PC-3 (cell line): ENCODE data around the gene TWNK. TPM values are rescaled to one million over a fixed set of nuclear protein-coding genes. Genes with fewer than 3 reads are reported as not detected.

Experiments
- ATAC-seq: fragments of 200-7000 bp; cut with Tn5 transposase; 2 replicates; pipeline ENCODE4 v1.9.1; 2020; ENCODE audit warnings: mild to moderate bottlenecking, moderate library complexity
- BruUV-seq: library from RNA; stranded (reverse); fragments of 400-500 nt; replicated peaks from 2 replicates; lab custom pipeline; 2021; lab: Mats Ljungman, UMichigan
- CTCF ChIA-PET: fragments of 300-600 bp; sonication (Branson Sonifier 250); formaldehyde crosslinking; loops from one replicate; lab custom pipeline; 2022; ENCODE audit warnings: antibody characterized with exemption; lab: Charles Lee
- POLR2A ChIA-PET: fragments of 300-600 bp; sonication (Branson Sonifier 250); formaldehyde crosslinking; loops from one replicate; lab custom pipeline; 2022; ENCODE audit warnings: antibody characterized with exemption; ENCODE audit not compliant: unreplicated experiment; lab: Charles Lee
- DNase-seq: peaks from one replicate; pipeline ENCODE4 v3.0.0-alpha.2; 2015
- H2AFZ ChIP-seq: fragments of 300-600 bp; sonication (generic); 2 replicates; pipeline ENCODE4 v1.6.0; 2016; ENCODE audit warnings: antibody characterized with exemption, low read length
- H3F3A ChIP-seq: fragments of 300-600 bp; sonication (generic); one replicate; pipeline ENCODE4 v1.6.0; 2017; ENCODE audit warnings: antibody characterized with exemption, low read length, control low read depth, mild to moderate bottlenecking; ENCODE audit not compliant: unreplicated experiment
- H3K27ac ChIP-seq: fragments of 300-600 bp; sonication (generic); 2 replicates; pipeline ENCODE4 v1.5.1; 2016; ENCODE audit warnings: mild to moderate bottlenecking, low read length
- H3K27me3 ChIP-seq: fragments of 300-600 bp; sonication (generic); 2 replicates; pipeline ENCODE4 v1.6.1; 2016; ENCODE audit warnings: low read length, mixed read lengths
- H3K36me3 ChIP-seq: fragments of 300-600 bp; sonication (generic); 2 replicates; pipeline ENCODE4 v1.6.1; 2016; ENCODE audit warnings: low read depth, mixed run types, low read length, mixed read lengths
- H3K4me1 ChIP-seq: fragments of 300-600 bp; sonication (generic); 2 replicates; pipeline ENCODE4 v1.5.1; 2016; ENCODE audit warnings: low read length; ENCODE audit not compliant: insufficient read depth
- H3K4me2 ChIP-seq: fragments of 300-600 bp; sonication (generic); 2 replicates; pipeline ENCODE4 v1.6.0; 2016; ENCODE audit warnings: low read length
- H3K4me3 ChIP-seq: fragments of 300-600 bp; sonication (generic); 2 replicates; pipeline ENCODE4 v1.5.1; 2016; ENCODE audit warnings: mild to moderate bottlenecking, low read length, mixed read lengths
- H3K79me2 ChIP-seq: fragments of 300-600 bp; sonication (generic); 2 replicates; pipeline ENCODE4 v1.6.1; 2017; ENCODE audit warnings: low read length, mixed read lengths
- H3K9ac ChIP-seq: fragments of 300-600 bp; sonication (generic); 2 replicates; pipeline ENCODE4 v1.6.0; 2016; ENCODE audit warnings: mild to moderate bottlenecking, low read length
- H3K9me2 ChIP-seq: fragments of 300-600 bp; sonication (generic); replicated peaks from 2 replicates; pipeline ENCODE4 v1.6.1; 2016; ENCODE audit warnings: mixed run types, low read length, mixed read lengths
- H3K9me3 ChIP-seq: fragments of 300-600 bp; sonication (generic); 2 replicates; pipeline ENCODE4 v1.6.1; 2016; ENCODE audit warnings: low read length, mixed read lengths
- H4K20me1 ChIP-seq: fragments of 300-600 bp; sonication (generic); 2 replicates; pipeline ENCODE4 v1.6.1; 2016; ENCODE audit warnings: low read length, mixed read lengths
- CTCF ChIP-seq: fragments of 300-600 bp; sonication (generic); conservative IDR thresholded peaks from 2 replicates; pipeline ENCODE4 v1.5.1; 2017; ENCODE audit warnings: antibody characterized with exemption, low read depth, mild to moderate bottlenecking, low read length
- EZH2 ChIP-seq: fragments of 300-600 bp; sonication (generic); IDR thresholded peaks from one replicate; pipeline ENCODE4 v1.6.1; 2017; ENCODE audit warnings: antibody characterized with exemption, mild to moderate bottlenecking, low read length; ENCODE audit not compliant: unreplicated experiment
- EZH2phosphoT487 ChIP-seq: fragments of 300-600 bp; sonication (generic); IDR thresholded peaks from 2 replicates; pipeline ENCODE4 v1.6.1; 2018; ENCODE audit warnings: mild to moderate bottlenecking, antibody characterized with exemption, low read length, borderline replicate concordance
- intact Hi-C: fragments of 100-400 bp; cut with micrococcal nuclease; formaldehyde crosslinking; loops from 2 replicates; pipeline ENCODE4 v1.9.0; 2023
- total RNA-seq: library from RNA; depleted of rRNA; stranded (reverse); fragments of >200 nt; gene quantifications from 2 replicates; pipeline ENCODE4 v1.2.3, GENCODE V29; 2014

The TWNK gene
- total RNA-seq, 1 experiment from 2014 or later = 7.5 TPM

GRCh38 chr10:100983868-100984671, 3.3 kb upstream of the TWNK start:
- TF ChIP-seq EZH2phosphoT487 (no peak), CTCF (no peak), EZH2 (no peak)
- ATAC-seq (no peak), DNase-seq (no peak)
- Histone ChIP-seq H3F3A (no peaks in the 10 kb centered on the region), H3K4me2 (no peak overlapping the region), H3K9ac (no peak overlapping the region), H3K9me2 (no peaks in the 10 kb centered on the region), H3K4me1 (peaks cover 12% of the 10 kb centered on the region), H2AFZ (no peak overlapping the region), H3K79me2 (peaks cover 34% of the 10 kb centered on the region), H3K4me3 (no peak overlapping the region), H3K27me3 (no peaks in the 10 kb centered on the region), H4K20me1 (peaks cover 3% of the 10 kb centered on the region; the same call in 1 of the 2 replicates), H3K9me3 (no peaks in the 10 kb centered on the region), H3K27ac (no peak overlapping the region), H3K36me3 (no peaks in the 10 kb centered on the region)
- ChIA-PET POLR2A (no interaction called here), CTCF (no interaction called here)
- intact Hi-C loops = no loop called here
- BruUV-seq = no TSS peak

GRCh38 chr10:100984672-100985177, 2.6 kb upstream of the TWNK start:
- Histone ChIP-seq H3F3A (no peaks in the 10 kb centered on the region), H3K4me2 (no peak overlapping the region), H3K9me3 (no peaks in the 10 kb centered on the region), H3K79me2 (peaks cover 41% of the 10 kb centered on the region), H3K4me1 (peaks cover 19% of the 10 kb centered on the region), H3K9me2 (no peaks in the 10 kb centered on the region), H2AFZ (no peak overlapping the region), H4K20me1 (peaks cover 10% of the 10 kb centered on the region), H3K36me3 (peaks cover 4% of the 10 kb centered on the region; the same call in 1 of the 2 replicates), H3K27me3 (no peaks in the 10 kb centered on the region), H3K4me3 (no peak overlapping the region), H3K9ac (no peak overlapping the region), H3K27ac (no peak overlapping the region)
- no peak for DNase-seq
- BruUV-seq = no TSS peak
- ChIA-PET CTCF (interaction anchor here (0.6 kb wide), 1 partner anchor 58 kb away, joined by 3 read pairs; no protein-coding TSS in a partner anchor), POLR2A (no interaction called here)
- intact Hi-C loops = no loop called here
- no peak for TF ChIP-seq EZH2phosphoT487
- TF ChIP-seq CTCF = no peak
- TF ChIP-seq EZH2 = no peak
- ATAC-seq = no peak

- intact Hi-C loops = no loop called here
- H2AFZ ChIP-seq = no peak overlapping the region
- ATAC-seq (no peak), DNase-seq (no peak)
- peaks cover 47% of the 10 kb centered on the region for H3K79me2 ChIP-seq
- H3K9me2 ChIP-seq = no peaks in the 10 kb centered on the region
- ChIA-PET POLR2A (no interaction called here), CTCF (interaction anchor here (0.6 kb wide), 1 partner anchor 58 kb away, joined by 3 read pairs; no protein-coding TSS in a partner anchor)
- H4K20me1 ChIP-seq = peaks cover 12% of the 10 kb centered on the region
- H3K27me3 ChIP-seq = no peaks in the 10 kb centered on the region
- no peaks in the 10 kb centered on the region for H3F3A ChIP-seq
- no peaks in the 10 kb centered on the region for H3K9me3 ChIP-seq
- H3K9ac ChIP-seq = no peak overlapping the region
- peaks cover 25% of the 10 kb centered on the region for H3K4me1 ChIP-seq
- TF ChIP-seq EZH2phosphoT487 = no peak
- TF ChIP-seq EZH2 = no peak
- no peak for TF ChIP-seq CTCF
- no peak overlapping the region for H3K4me2 ChIP-seq
- no peak overlapping the region for H3K27ac ChIP-seq
- H3K36me3 ChIP-seq = peaks cover 8% of the 10 kb centered on the region; the same call in 1 of the 2 replicates
- BruUV-seq = no TSS peak
- H3K4me3 ChIP-seq = no peak overlapping the region
These were observed 2.0 kb upstream of the TWNK start for GRCh38 chr10:100985336-100985735.
